HG02970 (cell line): ENCODE results near the gene TMEM114.

ENCODE experiments used
- ATAC-seq: cut with Tn5 transposase; IDR thresholded peaks from one replicate; pipeline ENCODE4 v1.9.1; 2021; ENCODE audit warnings: mild to moderate bottlenecking, moderate library complexity, moderate number of reproducible peaks; ENCODE audit not compliant: unreplicated experiment, low FRiP score

Gene TMEM114

DNA sequence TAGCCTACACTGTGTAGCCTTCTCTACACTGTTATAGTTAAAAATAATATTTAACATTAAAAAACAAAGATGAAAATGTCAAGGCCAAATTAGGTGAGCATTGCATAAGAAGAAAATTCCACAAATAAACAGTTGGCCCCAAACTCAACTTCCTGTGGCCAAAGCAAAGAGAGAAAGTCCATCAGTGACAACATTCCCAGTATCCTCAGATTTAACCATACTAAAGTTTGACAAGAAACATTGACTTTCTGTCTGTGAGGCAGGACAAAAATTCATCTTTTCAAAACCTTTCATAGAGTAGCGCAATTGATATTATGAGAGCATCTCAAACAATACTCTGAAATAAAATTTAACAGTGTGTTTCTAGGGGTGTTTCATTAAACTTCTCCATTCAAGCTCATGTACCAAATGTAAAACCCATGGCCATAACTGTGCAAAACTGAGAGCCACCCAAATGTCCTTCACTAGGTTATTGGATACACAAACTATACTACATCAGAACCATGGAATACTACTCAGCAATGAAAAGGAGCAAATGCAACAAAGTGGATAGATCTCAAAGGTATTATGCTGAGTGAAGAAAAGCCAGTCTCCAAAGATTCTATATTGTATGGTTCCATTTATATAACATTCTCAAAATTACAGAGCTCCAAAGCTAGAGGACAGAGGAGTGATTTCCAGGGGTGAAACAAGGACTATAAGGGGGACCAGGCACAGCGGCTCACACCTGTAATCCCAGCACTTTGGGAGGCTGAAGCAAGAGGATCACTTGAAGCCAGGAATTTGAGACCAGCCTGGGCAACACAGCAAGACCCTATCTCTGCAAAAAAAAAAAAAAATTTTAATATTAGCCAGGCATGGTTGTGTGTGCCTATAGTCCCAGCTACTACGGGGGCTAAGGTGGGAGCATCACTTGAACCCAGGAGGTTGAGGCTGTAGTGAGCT, 38.7 kb downstream of the TMEM114 start:
- ATAC-seq = no peak

DNA sequence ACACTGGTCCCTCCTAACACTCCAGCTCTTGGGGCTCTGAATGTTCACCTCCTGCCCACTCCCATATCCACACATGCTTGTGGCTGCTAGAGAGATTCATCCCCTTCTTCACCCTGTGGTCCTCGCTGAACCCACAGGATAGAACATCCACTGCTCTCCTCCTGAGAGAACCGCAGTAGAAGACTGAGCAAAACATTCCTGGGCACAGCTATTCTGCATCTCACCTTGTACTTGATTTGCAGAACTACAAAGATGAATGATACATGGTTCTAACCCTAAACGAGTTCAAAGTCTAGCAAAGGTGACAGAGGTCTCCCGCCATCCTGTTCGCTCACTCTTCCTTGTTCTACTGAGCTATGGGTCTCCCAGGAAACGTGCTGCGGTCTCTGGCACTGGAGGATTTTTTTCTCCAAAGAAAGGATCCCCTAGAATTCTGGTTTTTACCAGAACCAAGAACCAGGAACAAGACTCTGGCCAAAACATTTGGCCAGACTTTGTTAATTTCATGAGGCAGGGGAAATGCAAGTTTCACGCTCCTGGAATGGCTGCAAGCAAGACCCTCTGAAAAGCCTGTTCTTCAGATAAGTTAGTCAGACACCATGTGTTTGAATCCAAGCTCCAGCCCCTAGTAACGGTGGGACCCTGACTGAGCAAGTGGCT, 39.5 kb downstream of the TMEM114 start:
- ATAC-seq = no peak

DNA sequence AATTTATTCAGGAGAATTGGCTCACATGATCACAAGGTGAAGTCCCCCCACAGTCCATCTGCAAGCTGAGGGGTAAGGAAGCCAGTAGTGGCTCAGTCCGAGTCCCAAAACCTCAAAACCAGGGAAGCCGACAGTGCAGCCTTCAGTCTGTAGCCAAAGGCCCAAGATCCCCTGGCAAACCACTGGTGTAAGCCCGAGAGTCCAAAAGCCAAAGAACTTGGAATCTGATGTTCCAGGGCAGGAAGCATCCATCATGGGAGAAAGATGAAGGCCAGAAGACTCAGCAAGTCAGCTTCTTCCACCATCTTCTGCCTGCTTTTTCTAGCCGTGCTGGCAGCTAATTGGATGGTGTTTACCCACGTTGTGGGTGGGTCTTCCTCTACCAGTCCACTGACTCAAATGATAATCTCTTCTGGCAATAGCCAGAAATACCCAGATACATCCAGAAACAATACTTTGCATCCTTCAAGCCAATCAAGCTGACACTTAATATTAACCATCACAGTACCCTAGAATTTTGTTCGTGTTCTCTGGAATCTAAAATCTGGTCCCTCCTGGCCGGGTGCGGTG, 40.4 kb downstream of the TMEM114 start:
- no peak for ATAC-seq

DNA sequence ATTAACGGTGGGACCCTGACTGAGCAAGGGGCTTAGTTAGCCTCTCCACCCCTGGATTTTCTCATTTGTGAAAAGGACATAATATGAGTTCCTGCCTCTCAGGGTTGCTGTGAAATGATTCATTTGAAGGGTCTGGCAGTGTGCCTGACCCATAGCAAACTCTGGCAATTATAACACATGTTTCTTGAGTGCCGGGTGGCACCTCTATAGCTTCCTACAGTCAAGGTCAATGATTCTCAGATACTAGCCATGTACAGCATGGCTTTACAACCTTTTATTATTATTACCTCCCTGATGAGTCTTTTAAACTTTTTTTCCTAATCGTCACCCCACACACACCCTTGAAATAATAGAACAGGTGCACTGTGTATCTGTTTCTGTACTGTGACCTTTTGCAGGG, 42.1 kb downstream of the TMEM114 start:
- no peak for ATAC-seq

DNA sequence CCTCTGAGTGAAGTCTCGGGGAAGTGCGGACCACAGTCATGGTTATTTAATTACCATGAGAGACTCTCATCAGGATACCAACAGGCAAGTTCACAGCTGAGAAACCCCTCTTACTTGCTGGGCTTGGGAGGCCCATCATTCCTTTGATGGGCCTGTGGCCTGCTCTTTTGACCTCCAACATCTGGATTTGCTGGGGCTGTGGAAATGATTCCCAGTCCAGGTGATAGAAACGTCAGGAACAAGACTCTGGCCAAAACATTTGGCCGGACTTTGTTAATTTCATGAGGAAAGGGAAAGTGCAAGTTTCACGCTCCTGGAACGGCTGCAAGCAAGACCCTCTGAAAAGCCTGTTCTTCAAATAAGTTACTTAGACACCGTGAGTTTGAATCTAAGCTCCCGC, 42.5 kb downstream of the TMEM114 start:
- no peak for ATAC-seq

DNA sequence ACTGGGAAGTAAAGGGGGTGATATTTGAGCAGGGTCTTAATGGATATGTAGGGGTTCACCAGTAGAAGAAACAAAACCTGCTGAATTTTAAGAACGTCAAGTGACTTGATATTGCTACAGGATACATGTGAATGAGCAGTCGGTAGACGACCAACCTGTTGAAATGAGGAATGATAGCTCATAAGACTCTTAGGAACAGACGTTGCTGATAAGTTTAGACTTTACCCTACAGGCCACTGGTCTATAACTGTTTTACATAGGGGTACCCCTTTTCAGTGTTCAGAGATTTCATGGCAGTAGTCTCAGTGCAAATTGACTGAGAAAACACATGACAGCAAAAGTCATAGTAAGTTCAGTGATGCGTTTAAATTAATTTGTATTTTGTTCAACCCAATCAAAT, 45.9 kb downstream of the TMEM114 start:
- no peak for ATAC-seq

DNA sequence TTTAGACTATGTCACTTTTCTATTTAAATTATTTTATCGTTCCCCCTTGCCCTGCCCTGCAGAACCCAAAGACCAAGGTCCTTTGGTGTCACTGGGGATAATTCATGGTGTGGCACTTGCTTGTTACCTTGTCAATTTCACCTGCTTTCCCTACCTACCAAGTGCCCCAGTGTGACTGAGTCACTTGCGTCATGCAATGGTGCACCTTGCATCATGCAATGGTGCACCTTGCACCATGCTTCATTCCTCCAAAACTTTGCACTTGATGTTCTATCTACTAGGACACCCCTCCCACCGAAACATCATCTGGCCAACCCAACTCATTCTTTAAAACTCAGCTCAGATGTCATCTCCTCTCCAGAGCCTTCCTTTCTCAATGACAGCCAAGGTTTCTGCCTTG, 47.1 kb downstream of the TMEM114 start:
- no peak for ATAC-seq

DNA sequence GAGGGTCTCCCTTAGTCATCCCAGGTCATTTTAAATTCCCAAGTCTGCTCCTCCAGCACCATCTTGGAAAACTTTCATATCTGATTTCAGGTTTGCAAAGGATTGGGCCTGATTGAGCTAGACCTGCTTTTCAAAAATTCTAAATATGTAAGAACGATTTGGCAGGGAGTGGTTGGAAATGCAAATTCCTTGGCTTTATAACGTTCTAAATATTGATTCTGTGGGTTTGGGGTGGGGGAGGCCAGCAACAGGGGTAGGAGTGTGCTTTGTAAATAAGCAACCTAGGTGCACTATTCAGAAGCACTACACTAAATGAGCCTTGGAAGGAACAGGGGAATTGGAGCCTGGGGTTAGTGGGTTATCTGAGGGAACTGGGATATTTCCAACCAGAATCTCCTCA, 47.9 kb downstream of the TMEM114 start:
- ATAC-seq = no peak

DNA sequence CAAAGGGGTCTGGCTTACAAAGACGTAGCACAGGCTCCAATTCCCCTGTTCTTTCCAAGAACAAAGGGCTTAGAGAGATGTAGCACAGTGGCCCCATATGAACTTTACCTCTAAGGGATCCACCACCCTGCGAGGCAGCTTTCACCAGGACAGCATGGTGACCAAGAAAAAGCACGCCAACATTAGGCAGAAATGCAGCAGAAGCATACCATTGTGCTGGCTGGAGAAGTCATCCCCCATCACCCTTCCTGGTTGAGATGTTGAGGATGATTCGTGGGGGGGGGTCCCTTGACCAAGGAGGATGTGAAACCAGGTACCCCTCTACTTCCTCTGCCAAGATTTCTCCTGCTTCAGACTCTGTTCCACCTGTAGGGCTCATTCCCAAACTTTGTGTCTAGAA, 48.4 kb downstream of the TMEM114 start:
- ATAC-seq = no peak

DNA sequence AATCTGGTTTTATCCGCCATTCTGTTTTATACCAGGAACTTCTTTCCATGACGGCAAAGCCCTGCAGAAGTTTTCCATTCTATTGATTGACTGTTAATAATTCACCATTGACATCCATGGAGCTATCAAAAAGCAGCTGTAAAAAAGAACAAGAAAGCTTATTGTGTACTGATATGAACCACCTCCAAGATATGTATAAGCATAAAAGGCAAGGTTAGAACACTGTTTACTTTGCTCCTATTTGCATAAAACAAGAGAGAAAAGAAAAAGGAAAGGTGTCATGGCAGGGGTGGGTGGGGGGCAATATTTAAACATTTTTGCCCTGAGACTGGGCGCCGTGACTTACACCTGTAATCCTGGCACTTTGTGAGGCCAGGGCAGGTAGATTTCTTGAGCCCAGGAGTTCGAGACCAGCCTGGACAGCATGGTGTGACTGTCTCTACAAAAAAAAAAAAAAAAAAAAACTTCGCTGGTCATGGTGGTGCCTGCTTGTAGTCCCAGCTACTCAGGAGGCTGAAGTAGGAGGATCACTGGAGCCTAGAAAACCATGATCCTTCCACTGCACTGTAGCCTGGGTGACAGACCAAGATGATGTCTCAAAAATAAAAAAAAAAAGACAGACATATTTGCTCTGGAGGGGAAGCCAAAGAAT, 52.5 kb downstream of the TMEM114 start:
- no peak for ATAC-seq

DNA sequence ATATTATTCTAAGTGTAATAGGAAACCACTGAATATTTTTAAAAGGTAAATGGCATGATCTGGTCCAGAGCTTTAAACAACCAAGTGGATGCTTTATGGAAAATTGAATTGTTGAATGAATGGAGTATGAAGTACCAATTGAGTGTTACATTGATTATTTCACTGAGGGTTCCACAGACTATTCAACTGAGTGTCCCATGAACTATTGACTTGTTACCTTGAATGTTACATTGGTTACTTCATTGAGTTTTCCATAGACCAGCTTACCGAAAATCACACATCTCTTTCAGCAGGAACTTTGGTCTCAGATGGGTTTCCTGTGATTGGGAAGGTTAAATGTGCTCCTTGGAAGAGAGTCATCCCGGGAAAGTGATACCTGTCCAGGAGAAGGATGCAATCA, 56.8 kb downstream of the TMEM114 start:
- no peak for ATAC-seq

DNA sequence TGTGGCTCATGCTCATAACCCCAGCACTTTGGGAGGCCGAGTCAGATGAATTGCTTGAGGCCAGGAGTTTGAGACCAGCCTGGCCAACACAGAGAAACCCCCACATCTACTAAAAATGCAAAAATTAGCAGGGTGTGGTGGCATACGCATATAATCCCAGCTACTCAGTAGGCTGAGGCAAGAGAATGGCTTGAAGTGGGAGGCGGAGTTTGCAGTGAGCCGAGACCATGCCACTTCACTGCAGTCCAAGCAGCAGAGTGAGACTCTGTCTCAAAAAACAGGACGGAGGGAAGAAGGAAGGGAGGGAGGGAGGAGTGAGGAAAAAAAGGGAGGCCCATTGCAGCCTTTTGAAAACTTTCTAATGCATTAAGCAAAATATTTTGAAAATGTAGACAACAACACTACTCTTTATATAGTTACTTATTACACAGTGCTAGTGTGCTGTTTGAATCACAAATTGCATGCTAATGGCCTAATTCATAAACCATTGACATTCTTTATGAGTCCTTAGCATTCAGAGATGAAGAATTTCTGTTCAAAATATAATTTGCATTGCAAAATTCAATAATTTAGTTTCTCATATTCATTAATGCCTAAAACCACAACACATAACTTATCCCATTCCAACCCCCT, 59.4 kb downstream of the TMEM114 start:
- ATAC-seq = no peak

DNA sequence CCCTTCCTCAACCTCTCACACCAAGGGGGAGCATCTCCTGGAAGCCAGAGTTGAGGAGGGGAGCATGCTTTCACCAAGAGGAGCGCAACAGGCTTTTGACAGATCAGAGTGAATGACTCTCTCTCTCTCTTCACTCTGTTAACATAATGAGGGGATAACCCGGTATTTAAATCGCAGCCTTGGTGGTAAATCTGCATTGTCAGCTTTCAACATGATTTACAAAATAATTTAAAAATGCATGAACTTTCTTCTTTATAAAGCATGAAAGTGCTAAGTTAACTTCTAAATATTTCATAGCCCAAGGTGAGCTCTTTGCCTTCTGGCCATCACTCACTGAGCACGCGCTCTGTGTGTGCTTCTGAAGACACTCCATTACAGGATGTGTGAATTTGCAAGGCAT, 61.8 kb downstream of the TMEM114 start:
- no peak for ATAC-seq

DNA sequence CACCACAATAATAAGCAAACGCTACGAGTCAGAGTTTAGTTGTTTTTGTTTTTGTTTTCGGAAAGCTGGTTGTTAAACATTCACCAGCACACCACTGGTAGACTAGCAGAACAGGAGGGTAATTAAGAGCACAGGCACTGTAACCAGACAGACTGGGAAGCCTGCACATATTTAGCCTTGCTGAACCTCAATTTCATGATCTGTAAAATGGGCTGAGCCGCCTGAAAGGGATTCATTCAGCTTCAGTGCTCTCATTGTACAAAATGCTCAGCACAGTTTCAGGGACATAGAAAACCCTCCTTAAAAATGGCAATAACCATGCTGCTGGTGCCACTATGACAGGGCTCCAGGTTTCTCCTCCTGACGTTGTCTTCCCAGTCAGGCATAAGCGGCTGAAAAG, 66.4 kb downstream of the TMEM114 start:
- ATAC-seq = no peak

DNA sequence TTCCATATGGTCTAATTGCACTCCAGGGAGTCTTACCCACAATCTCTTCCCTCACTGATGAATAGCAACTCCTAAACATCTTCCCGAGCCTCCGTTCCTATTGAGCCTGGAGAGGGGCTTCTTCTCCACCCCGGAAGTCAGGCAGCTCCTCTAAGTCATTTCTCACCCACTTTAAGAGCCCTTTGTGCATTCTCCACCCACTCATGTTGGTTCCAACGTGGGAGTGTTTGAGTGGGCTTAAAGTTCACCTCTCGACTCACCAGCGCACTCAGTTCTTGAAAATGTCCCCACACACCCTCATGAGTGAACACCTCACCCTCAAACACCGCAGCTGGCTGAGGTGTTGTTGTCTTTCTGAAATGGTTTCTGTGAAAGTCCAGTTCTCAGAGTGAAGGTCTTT, 67.6 kb downstream of the TMEM114 start:
- no peak for ATAC-seq

DNA sequence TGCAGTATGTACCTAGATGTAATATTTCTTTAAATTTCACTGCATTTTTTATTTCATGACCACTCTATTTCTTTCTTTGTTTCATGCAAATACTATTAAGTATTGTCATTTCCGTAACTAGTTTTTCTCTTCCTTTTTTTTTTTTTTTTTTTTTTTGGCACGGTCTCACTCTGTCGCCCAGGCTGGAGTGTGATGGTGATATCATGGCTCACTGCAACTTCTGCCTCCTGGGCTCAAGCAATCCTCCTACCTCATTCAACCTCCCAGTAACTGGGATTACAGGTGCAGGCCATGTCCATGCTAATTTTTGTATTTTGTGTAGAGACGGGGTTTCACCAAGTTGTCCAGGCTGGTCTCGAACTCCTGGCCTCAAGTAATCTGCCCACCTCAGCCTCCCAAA, 70.7 kb downstream of the TMEM114 start:
- ATAC-seq = no peak
